Sigmoid colon (tissue), 4 donors: ENCODE measurements around the gene LASP1.

ENCODE experiments used
- CTCF ChIP-seq, 4 experiments: fragments of 450-650 bp in 3 of 4; fragments of 200-600 bp in 1 of 4; IDR thresholded peaks; one replicate each; pipeline ENCODE4 v1.5.1; 2016 to 2019; ENCODE audit warnings: antibody characterized with exemption in 4 of 4, mild to moderate bottlenecking in 3 of 4, moderate library complexity in 2 of 4
- POLR2AphosphoS5 ChIP-seq, 4 donors: sonication (generic); formaldehyde crosslinking; IDR thresholded peaks; one replicate each; pipeline ENCODE4 v1.6.1; 2017; ENCODE audit warnings: antibody characterized with exemption in 4 of 4

- TF ChIP-seq CTCF (IDR thresholded peaks at IDR 0.05) (no peak), POLR2AphosphoS5 (IDR thresholded peaks at IDR 0.05) (no peak)
These were observed 22.8 kb downstream of the LASP1 start for GRCh38 chr17:38892620-38893019.
